Activated CD8-positive, alpha-beta memory T cell treated with anti-CD3 and anti-CD28 coated beads, Interleukin-2, amount 50 U/mL, for 4 hours (primary cell): Measurements from ENCODE around the gene UFD1.

ENCODE experiments used
- DNase-seq: peaks from one replicate; pipeline ENCODE4 v3.0.0-alpha.2; 2020

The UFD1 gene, protein sequence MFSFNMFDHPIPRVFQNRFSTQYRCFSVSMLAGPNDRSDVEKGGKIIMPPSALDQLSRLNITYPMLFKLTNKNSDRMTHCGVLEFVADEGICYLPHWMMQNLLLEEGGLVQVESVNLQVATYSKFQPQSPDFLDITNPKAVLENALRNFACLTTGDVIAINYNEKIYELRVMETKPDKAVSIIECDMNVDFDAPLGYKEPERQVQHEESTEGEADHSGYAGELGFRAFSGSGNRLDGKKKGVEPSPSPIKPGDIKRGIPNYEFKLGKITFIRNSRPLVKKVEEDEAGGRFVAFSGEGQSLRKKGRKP

DNA sequence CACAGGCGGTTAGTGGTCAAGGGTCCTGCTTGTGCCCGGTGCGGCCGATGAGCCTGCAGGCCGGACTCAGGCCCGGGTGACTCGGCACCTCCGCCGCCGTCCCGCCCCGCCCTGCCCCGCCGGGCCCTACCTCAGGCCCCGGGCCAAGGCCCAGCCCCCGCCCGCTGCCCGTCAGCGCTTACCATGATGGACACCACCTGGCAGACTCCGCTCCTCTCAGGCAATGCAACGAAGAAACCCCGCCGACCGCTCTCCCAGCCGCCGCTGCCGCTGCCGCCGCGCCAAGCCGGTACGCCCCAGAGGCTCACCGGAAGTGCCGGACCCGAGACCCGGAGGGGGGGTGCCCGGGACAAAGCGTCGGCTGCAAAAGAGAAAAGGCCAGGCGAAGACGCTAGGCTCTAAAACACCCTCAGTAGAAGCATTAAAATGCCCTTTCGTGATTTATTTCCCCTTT, at the start of gene UFD1:
TSS of gene UFD1 (minus strand) at position 293 of the 454 bp plus-strand sequence. CDS start at position 185, 108 bp downstream.
- peak; percentile 74 for DNase-seq

DNA sequence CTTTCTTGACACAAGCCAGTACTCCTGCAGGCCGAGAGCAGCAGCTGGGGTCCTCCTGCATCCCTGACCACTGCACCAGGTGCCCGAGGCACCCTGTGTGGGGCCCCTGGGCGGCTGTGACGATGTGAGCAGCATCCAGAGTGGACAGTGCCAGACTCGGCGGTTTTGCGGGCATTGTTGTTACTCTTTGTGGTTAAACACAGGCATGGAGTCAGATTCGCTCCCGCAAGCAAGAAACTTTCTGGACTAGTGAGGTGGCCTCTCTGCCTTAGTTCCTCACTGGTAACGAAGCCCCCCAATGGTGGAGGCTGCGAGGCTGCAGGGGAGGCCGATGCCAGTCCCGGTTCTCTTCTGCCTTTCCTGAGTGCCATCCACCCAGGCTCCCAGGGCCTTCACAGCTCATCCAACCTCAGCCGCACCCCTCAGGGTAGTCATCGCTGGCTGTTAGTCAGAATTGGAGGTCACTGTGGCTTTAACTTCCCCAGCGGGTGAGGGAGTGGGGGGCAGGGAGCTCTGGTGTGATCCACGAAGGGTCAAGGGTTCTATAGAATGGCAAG, 48.9 kb upstream of the UFD1 start:
- no peak for DNase-seq

DNA sequence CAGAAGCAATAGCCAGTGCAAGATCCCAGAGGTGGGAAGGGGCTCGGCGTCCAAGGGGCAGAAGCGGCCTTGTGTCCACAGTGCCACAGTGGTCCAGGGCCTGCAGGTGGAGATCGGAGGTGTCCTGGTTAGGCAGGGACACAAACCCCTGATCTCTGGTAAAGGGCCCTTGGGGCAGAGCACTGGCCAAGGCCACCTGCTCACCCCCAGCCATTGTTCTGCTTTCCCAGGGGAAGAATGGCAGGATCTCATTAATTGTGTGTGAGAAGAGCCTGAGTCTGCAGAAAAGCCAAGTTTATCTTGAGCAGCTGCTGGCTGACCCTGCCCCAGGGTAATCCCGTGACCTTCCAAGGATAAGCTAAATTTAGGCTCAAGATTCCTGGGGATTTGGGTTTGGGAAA, 48.3 kb upstream of the UFD1 start:
- DNase-seq, result no peak

GRCh38 chr22:19526702-19527111, 47.7 kb upstream of the UFD1 start:
- no peak for DNase-seq

DNA sequence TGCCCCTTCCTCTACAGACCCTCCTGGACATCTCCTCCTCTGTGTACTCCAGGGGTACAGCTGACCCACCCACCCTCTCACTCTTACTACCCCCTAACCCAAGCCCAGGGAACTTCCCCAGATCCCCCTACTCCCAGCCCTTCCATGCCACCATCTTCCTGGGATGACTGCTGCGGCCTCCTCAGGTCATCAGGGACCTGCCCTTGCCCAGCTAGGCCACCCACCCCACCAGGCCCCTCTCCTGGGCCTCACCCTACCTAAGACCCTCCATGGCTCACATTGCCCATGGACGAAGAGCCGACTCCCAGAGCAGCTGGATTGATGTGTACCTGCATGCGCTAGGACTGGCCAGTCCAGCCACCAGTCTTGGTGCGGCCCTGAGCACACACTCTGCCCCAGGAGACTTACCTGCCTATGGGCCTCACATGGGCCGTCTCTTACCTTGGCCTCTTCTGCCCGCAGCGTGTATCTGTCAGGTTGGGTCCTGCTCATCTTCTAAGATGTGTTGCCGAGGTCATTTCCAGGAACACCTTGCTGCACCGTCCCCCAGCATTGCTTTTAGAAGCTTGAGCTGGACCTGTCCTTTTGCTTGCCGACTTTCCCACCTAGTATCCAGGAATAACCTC, 47.2 kb upstream of the UFD1 start:
- no peak for DNase-seq

DNA sequence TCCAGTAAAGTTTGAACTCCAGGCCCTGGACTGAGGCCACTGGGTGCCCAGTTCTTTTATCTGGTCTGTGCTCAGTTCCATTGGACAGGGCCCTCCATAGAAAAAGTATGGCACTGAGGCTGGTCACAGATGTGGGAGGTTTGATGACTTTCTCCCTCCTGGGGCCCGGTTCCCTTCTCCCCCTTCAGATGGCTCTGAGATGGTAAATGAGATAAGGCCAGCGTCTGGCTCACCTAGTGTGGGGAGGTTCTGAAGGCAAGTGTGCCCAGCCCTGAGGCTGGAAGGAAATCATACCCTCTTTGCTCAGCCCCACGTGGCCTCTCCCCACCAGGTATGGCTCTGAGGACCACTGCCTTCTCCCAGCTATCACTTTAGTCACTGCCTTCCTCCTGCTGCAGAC, 46.7 kb upstream of the UFD1 start:
- no peak for DNase-seq

DNA sequence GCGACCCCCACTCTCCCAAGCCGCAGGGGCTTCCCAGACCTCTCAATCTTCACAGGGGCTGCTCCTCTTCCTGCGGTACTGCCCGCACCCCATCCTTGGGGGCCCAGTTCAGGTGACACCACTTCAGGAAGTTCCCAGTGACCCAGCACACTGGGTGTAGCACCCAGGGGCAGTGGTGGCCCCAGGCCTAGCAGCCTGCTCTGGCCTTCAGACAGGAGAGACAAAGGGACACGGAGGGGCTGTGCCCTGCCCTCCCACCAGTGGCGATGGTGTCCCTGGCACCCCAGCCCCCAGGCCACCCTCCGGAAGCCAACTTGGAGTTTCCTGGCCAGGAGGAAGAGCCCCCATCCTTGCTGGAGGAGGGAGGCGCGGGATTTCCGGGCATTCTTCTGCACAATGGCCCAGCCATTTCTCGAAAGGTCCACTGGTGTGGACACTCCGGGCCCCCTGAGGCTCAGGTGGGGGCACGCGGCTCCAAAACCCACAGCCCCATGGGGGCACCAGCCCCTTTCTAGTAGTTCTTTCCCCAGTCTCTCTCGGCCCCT, 46.2 kb upstream of the UFD1 start:
- no peak for DNase-seq

DNA sequence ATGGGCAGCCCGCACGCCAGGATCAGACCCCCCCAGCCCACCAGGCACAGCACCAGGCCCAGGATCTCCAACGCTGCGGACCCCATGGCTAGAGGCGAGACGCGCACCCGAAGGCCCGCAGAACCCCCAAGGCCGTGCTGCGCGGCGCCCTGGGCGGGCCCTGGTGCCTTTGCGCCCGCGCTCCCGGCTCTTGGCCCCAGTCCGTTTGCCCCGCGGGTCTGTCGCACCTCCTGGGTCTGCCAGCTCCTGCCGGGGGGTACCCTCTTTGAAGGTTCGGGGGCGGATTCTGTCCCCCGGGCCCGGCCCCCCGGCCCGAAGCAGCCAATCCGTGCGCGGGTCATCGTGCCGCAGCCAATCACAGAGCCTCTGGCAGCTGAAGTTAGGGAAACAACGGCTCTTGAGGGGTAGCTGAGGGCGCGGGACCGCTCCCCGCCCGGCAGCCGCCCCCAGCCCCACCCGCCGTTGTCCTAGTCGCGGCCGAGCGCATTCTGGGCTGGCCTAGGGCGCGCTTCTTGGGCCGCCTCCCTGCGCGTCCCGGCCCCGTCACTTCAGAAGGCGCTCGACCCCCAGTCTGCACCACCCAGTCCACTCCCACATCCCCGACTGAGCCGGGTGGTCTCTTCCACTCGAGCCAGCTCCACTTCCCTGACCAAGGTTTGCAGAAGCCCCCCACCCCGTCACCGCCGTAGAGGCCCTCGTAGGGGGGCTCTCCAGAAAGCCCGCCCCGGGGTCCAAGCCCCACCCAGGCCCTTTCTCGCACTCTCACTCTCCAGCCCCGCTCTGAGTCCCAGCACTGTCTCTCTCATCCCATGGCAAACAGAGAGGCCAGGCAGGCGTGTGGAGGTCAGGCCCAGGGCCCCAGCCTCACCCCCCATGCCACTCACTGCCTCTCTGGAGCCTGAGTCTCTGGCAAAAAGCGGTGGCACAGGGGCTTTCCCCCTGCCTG, 45.5 kb upstream of the UFD1 start, which contains the start of gene CLDN5:
TSS of gene CLDN5 (minus strand) at position 241 of the 946 bp plus-strand sequence. CDS start at position 86, 155 bp downstream.
- no peak for DNase-seq

DNA sequence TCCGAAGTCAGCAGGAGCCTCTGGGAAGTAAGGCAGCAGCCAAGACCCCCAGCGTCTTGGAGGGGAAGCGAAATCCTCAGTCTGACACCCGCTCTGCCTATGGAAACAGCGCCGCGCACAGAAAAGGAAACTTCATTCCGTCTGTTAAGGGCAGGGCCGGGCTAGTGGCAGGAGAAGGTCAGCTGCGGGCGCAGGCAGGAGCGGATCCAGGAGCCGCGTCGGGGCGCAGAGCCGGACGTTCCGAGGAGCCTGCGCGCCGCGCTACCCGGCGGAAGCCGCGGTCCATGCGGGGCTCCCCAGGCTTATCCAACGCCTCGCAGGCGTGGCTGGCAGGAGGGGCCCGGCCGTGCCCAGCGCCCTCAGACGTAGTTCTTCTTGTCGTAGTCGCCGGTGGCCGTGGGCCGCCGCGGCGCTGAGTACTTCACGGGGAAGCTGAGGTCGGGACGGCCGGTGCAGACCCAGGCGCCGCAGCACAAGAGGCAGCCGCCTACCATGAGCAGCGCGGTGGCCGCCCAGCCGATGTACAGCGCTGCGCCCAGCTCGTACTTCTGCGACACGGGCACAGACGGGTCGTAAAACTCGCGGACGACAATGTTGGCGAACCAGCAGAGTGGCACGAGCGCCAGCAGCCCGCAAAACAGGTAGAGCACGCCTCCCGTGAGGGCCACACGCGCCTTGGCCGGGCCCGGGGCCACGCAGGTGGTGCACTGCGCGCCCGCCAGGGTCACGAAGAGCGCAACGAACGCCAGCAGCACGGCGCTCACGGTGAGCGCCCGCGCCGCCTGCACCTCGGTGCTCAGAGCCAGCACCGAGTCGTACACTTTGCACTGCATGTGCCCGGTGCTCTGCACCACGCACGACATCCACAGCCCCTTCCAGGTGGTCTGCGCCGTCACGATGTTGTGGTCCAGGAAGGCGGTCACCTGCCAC, 44.5 kb upstream of the UFD1 start:
- no peak for DNase-seq

- DNase-seq, result no peak
Measured at GRCh38 chr22:19522881-19523239, 43.9 kb upstream of the UFD1 start.

GRCh38 chr22:19522190-19522880, 43.3 kb upstream of the UFD1 start:
- DNase-seq, result no peak

DNA sequence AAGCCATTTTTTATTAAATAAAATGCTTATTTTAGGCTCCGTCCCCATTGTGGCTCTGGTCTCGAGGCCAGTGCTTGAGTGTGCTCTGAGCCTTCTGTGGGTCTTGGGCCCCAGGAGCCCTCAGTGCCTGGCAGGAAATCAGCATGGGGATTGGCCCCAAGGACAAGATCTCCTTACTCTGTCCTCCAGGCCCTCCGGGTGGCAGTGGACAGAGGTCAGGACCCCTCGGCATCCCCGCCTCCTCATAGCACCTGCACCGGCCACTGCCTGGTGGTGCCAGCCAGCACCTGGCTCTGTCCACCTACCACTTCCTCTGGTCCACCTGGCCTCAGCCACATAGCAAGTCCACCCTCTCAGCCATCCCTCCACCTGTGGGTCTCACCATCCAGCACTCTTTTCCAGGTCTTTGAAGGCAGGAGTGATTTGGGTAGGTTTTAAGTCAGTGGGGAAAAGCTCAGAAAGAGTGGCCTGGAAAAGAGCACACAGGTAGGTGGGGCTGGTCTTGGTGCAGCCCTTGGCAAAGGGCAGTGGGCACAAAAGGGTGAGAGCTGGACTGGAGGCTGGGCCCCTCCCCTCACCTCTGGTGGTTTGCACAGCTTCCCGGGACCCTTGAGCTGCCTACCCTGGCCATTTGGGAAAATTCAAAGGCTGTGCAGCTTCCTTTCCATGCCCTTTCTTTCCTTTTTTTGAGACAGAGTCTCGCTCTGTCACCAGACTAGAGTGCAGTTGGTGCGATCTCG, 41.7 kb upstream of the UFD1 start:
- no peak for DNase-seq

- no peak for DNase-seq
Measured at GRCh38 chr22:19520007-19520406, 41.0 kb upstream of the UFD1 start.

DNA sequence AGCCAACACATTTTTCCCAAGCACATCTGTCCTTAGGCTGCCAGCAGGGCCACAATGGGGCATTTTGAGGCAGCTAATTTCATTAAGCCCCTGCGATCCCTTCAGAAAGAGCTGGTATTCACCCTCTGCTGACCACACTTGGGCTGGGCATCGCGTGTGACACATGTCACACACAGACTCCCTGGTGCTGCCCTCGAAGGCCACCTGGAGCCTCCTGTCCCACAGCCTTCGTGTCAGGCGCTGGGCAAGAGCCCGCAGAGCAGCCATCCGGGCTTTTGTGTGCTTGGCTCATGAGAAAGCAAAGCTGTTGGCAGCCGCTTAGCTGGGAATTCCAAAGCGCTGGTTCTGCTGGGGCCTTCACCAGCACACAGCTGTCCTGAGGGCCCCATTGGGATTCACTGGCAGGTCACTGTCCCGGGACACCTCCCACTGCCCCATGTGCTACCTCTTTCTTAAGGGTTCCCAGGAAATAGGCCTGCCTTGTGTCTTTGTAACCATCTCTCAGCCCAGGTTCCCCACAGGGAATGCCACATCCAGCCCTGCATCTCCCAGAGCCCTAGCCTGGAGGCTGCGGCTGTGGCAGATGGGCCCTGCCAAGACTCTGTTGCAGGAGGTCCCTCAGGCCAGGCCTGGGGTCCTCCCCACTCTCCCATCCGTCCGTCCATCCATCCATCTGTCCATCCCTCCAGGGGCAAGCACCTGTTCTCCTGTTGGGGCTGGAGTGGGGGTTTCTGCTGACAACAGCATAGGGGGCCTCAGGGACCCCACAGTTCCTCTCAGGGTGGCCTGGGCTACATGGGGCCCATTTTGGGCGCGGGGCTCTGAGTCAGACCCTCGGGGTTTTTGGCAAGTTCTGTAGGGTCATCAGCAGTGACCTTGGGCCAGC, 40.3 kb upstream of the UFD1 start:
- no peak for DNase-seq

DNA sequence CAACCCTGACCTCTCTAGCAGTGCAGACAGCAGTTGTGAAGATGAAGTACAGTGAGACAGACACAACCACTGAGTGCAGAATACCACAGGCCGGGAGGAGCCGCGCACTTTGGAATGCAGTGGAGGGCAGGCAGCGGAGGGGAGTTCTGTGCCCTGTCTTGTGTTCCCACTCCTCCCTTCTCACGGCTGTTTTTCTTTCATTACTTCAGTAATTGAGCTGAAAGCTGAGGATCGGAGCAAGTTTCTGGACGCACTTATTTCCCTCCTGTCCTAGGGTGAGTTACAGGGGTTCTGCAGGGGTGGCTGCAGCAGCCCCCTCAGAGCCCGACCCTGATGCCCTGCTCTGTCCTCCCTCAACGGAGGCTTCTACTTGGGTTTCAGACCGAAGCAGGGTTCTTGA, 39.6 kb upstream of the UFD1 start:
- DNase-seq, result no peak

DNA sequence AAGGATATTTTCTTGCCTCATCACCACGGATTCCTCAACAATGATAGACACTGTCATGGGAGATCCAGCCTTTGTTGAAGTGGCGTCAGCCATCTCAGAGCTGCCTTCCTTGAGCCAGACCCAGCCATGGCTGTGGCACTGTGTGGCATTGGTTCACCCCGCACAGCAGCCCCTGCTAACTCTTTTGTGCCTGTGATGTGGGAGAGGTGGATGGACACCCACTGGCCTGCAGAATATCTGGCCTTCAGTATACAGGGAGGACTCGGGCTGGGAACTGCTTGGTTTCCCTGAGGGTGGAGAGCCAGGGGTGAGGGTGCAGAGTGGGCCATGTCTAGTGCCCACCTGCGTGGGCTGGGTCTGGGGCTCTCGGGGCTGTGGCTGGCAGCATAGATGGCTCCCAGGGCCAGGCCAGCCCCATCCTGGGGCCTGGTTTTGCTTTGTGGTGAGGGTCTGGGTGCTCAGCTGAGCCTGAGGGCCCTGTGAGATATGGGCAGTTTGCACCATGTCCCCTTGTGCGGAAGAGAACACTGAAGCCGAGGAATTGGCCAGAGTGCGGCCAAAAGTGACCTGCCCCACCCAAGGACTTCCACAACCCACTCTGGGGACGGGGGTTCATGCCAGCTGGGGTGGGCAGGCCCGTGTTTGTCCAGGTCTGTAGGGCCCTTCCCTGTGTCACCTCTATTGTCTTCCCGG, 39.1 kb upstream of the UFD1 start:
- no peak for DNase-seq

GRCh38 chr22:19517171-19517500, 38.1 kb upstream of the UFD1 start:
- no peak for DNase-seq

GRCh38 chr22:19516378-19517170, 37.6 kb upstream of the UFD1 start:
- no peak for DNase-seq
